Muscle of leg (tissue), 11 donors: ENCODE data around the gene RFNG. TPM values are rescaled to one million over a fixed set of nuclear protein-coding genes. Genes with fewer than 3 reads are reported as not detected.

Experiments
- DNase-seq: peaks from one replicate; pipeline ENCODE4 v3.0.0; 2013
- H3K27ac ChIP-seq: one replicate; pipeline ENCODE4 v1.5.1; 2013; ENCODE audit warnings: mild to moderate bottlenecking, low read length, control low read depth
- H3K27me3 ChIP-seq: one replicate; pipeline ENCODE4 v1.6.1; 2013; ENCODE audit warnings: low read length; ENCODE audit not compliant: control insufficient read depth, insufficient read depth
- H3K36me3 ChIP-seq: one replicate; pipeline ENCODE4 v1.6.1; 2013; ENCODE audit warnings: low read length; ENCODE audit not compliant: control insufficient read depth, insufficient read depth
- H3K4me1 ChIP-seq: one replicate; pipeline ENCODE4 v1.6.1; 2013; ENCODE audit warnings: low read length; ENCODE audit not compliant: control insufficient read depth, insufficient read depth
- H3K4me3 ChIP-seq: one replicate; pipeline ENCODE4 v1.5.1; 2013; ENCODE audit warnings: low read length, control low read depth
- H3K9me3 ChIP-seq: replicated peaks from 2 replicates; pipeline ENCODE4 v1.6.1; 2013; ENCODE audit warnings: low read depth, low read length; ENCODE audit not compliant: control insufficient read depth
- WGBS: methylation state at CpG from one replicate; pipeline ENCODE4 v1.1.5; 2013; ENCODE audit warnings: missing lambda C conversion rate; ENCODE audit not compliant: insufficient coverage; 5-methylcytosine and 5-hydroxymethylcytosine counted together
- polyA plus RNA-seq, 8 donors: library from polyadenylated mRNA; unstranded; fragments of 120-200 nt; gene quantifications; one replicate each; pipeline versions ENCODE4 v1.2.1 to v1.2.3, GENCODE V29; 2013; ENCODE audit warnings: inconsistent platforms in 1 of 8, low replicate concordance in 1 of 8; ENCODE audit not compliant: insufficient read length in 8 of 8, insufficient read depth in 1 of 8
- total RNA-seq: library from RNA; stranded (reverse); fragments of 120-200 nt; gene quantifications from one replicate; pipeline ENCODE4 v1.2.4, GENCODE V29; 2013

Gene RFNG
- total and polyA plus RNA-seq, 9 donors = 21.6 to 47.1 (median 31.5) TPM

- Histone ChIP-seq H3K9me3 (no peaks in the 10 kb centered on the region), H3K4me3 (peak overlapping the region; percentile 74), H3K27ac (peak overlapping the region; percentile 72), H3K36me3 (peaks cover 56% of the 10 kb centered on the region), H3K27me3 (no peaks in the 10 kb centered on the region), H3K4me1 (peaks cover 29% of the 10 kb centered on the region)
- peak; percentile 57 for DNase-seq
- under 1% methylated on average over 76 of the region's 77 CpGs for WGBS
Measured at GRCh38 chr17:82097184-82097918, 45.7 kb upstream of the RFNG start.

- H3K36me3 ChIP-seq = peaks cover 61% of the 10 kb centered on the region
- DNase-seq = no peak
- H3K27ac ChIP-seq = peak overlapping the region; percentile 0
- WGBS = 29% methylated on average over 8 of the region's 8 CpGs
- no peaks in the 10 kb centered on the region for H3K27me3 ChIP-seq
- no peaks in the 10 kb centered on the region for H3K9me3 ChIP-seq
- peak overlapping the region; percentile 74 for H3K4me3 ChIP-seq
- peaks cover 27% of the 10 kb centered on the region for H3K4me1 ChIP-seq
Measured at GRCh38 chr17:82096709-82097183, 45.1 kb upstream of the RFNG start.

DNA sequence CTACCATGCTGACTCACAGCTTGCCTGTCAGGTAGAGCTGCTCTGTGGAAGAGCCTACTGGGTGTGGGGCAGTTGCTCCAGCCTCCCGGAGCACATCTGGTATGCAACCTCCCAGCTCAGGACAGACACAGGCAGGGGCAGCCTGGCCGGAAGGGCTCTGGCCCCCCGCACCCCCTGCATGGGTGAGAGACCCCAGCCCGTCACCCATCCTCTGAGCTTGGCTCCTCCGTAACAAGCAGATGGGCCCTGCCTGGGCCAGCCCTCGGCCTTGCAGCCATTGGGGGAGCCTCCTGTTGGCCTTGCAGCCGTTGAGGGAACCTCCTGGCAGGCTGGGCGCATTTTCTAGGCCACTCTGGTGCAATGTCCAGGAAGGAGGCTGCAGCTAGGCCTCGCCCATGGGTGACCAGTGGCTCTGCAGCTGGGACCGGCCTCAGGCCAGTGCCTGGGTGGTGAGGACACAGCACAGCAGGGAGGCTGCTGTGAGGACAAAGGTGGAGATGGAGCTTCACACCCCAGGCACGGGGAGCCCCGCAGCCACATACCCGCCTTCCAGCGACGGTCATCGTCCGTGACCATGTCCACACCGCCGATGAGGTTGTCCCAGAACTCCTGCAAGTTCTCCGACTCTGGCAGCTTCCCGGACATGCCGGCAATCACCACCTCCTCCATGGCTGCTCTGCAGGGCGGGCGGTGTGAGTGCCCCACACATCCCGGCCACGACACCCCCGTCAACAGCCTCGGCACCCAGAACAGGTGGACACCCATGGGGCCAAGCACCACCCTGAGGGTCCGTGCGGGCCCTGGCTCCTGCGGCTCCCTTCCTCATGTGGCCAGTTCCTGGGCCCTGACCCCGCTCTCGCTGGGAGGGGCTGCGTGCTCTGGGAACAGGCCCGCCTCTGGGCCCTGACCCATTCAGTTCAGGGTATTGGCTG, 44.4 kb upstream of the RFNG start:
- H3K4me3 ChIP-seq = peak overlapping the region; percentile 74
- DNase-seq = no peak
- no peak overlapping the region for H3K27ac ChIP-seq
- H3K36me3 ChIP-seq = peaks cover 61% of the 10 kb centered on the region
- H3K27me3 ChIP-seq = no peaks in the 10 kb centered on the region
- H3K4me1 ChIP-seq = peaks cover 23% of the 10 kb centered on the region
- WGBS = 87% methylated on average over 31 of the region's 35 CpGs
- no peaks in the 10 kb centered on the region for H3K9me3 ChIP-seq

GRCh38 chr17:82094931-82095776, 43.5 kb upstream of the RFNG start:
- H3K27ac ChIP-seq = no peak overlapping the region
- no peaks in the 10 kb centered on the region for H3K27me3 ChIP-seq
- H3K36me3 ChIP-seq = peaks cover 62% of the 10 kb centered on the region
- no peak for DNase-seq
- H3K4me1 ChIP-seq = peaks cover 23% of the 10 kb centered on the region
- no peak overlapping the region for H3K4me3 ChIP-seq
- no peaks in the 10 kb centered on the region for H3K9me3 ChIP-seq
- WGBS = 88% methylated on average over 35 of the region's 37 CpGs

GRCh38 chr17:82092995-82093751, 41.6 kb upstream of the RFNG start:
- Histone ChIP-seq H3K27ac (no peak overlapping the region), H3K4me1 (peaks cover 11% of the 10 kb centered on the region), H3K27me3 (no peaks in the 10 kb centered on the region), H3K36me3 (peaks cover 81% of the 10 kb centered on the region), H3K9me3 (no peaks in the 10 kb centered on the region), H3K4me3 (no peak overlapping the region)
- DNase-seq = no peak
- WGBS = 94% methylated on average over 33 of the region's 40 CpGs

DNA sequence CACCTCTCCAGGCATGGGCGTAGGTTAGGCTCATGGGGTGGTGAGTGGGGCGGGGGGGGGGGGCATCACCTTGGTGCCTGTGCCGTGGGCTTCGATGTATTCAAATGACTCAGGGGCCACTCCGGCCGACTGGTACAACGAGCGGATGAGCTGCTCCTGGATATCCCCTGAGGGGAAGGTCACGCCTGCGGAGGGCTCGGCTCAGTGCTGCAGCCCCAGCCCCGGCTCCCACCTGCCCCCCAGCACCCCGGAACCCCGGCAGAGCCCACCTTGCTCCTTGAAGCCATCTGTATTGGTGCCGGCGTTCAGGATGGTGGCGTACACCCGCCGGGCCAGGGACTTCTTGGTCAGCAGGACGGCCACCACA, 41.0 kb upstream of the RFNG start:
- 95% methylated on average over 19 of the region's 20 CpGs for WGBS
- Histone ChIP-seq H3K27me3 (no peaks in the 10 kb centered on the region), H3K9me3 (no peaks in the 10 kb centered on the region), H3K27ac (no peak overlapping the region), H3K36me3 (peaks cover 87% of the 10 kb centered on the region), H3K4me3 (no peak overlapping the region), H3K4me1 (peaks cover 11% of the 10 kb centered on the region)
- no peak for DNase-seq

GRCh38 chr17:82092094-82092586, 40.5 kb upstream of the RFNG start:
- H3K27me3 ChIP-seq = no peaks in the 10 kb centered on the region
- no peak for DNase-seq
- no peaks in the 10 kb centered on the region for H3K9me3 ChIP-seq
- H3K36me3 ChIP-seq = peaks cover 92% of the 10 kb centered on the region
- peaks cover 10% of the 10 kb centered on the region for H3K4me1 ChIP-seq
- 91% methylated on average over 23 of the region's 23 CpGs for WGBS
- no peak overlapping the region for H3K27ac ChIP-seq
- no peak overlapping the region for H3K4me3 ChIP-seq

GRCh38 chr17:82091264-82092066, 39.9 kb upstream of the RFNG start:
- no peaks in the 10 kb centered on the region for H3K27me3 ChIP-seq
- H3K4me1 ChIP-seq = peaks cover 4% of the 10 kb centered on the region
- no peaks in the 10 kb centered on the region for H3K9me3 ChIP-seq
- no peak for DNase-seq
- H3K36me3 ChIP-seq = peaks cover 95% of the 10 kb centered on the region
- no peak overlapping the region for H3K27ac ChIP-seq
- no peak overlapping the region for H3K4me3 ChIP-seq
- 92% methylated on average over 35 of the region's 37 CpGs for WGBS
